Chondrocyte (in vitro differentiated cells): ENCODE results near the gene CWC15. TPM values are rescaled to one million over a fixed set of nuclear protein-coding genes. Genes with fewer than 3 reads are reported as not detected.

Experiments used
- DNase-seq: peaks from one replicate; pipeline ENCODE4 v3.0.0; 2021; ENCODE audit warnings: mixed read lengths, low spot score
- H3K27ac Mint-ChIP-seq: one replicate; pipeline ENCODE4 v1.8.0; 2021; ENCODE audit warnings: mild to moderate bottlenecking, moderate library complexity, mixed read lengths; ENCODE audit not compliant: unreplicated experiment
- H3K27me3 Mint-ChIP-seq: 2 replicates; pipeline ENCODE4 v1.8.0; 2021; ENCODE audit warnings: low read depth, mixed read lengths
- H3K36me3 Mint-ChIP-seq: 2 replicates; pipeline ENCODE4 v1.8.0; 2021; ENCODE audit warnings: low read depth, mixed read lengths
- H3K4me1 Mint-ChIP-seq: 2 replicates; pipeline ENCODE4 v1.8.0; 2021; ENCODE audit warnings: low read depth, mild to moderate bottlenecking, mixed read lengths
- H3K4me3 Mint-ChIP-seq: one replicate; pipeline ENCODE4 v1.8.0; 2021; ENCODE audit warnings: mild to moderate bottlenecking, moderate library complexity, mixed read lengths; ENCODE audit not compliant: unreplicated experiment
- H3K9me3 Mint-ChIP-seq: 2 replicates; pipeline ENCODE4 v1.8.0; 2021; ENCODE audit warnings: low read depth, mixed read lengths
- CTCF ChIP-seq: fragments of 200-600 bp; sonication (generic); IDR thresholded peaks from 2 replicates; pipeline ENCODE4 v1.5.0; 2021; ENCODE audit warnings: antibody characterized with exemption, mild to moderate bottlenecking, moderate library complexity
- total RNA-seq: library from RNA; stranded (reverse); gene quantifications from 3 replicates; pipeline ENCODE4 v1.2.1, GENCODE V29; 2021

Gene CWC15
- total RNA-seq, 1 donor from 2014 or later = 42.0 TPM

GRCh38 chr11:94941131-94941530 lies 32.2 kb downstream of the CWC15 start:
- Mint-ChIP-seq H3K36me3 (no peaks in the 10 kb centered on the region), H3K27ac (no peak overlapping the region), H3K9me3 (no peaks in the 10 kb centered on the region), H3K4me3 (no peak overlapping the region), H3K27me3 (no peaks in the 10 kb centered on the region), H3K4me1 (peaks cover 27% of the 10 kb centered on the region)
- no peak for DNase-seq
- TF ChIP-seq CTCF = no peak

- H3K36me3 Mint-ChIP-seq = no peaks in the 10 kb centered on the region
- no peak overlapping the region for H3K27ac Mint-ChIP-seq
- TF ChIP-seq CTCF = no peak
Observed at GRCh38 chr11:94939346-94939745, 34.0 kb downstream of the CWC15 start.

GRCh38 chr11:94938095-94939055 lies 35.0 kb downstream of the CWC15 start:
- Mint-ChIP-seq H3K36me3 (no peaks in the 10 kb centered on the region), H3K4me3 (peak overlapping the region; percentile 16), H3K4me1 (peaks cover 48% of the 10 kb centered on the region), H3K9me3 (no peaks in the 10 kb centered on the region), H3K27me3 (no peaks in the 10 kb centered on the region), H3K27ac (peak overlapping the region; percentile 89)
- TF ChIP-seq CTCF = no peak
- no peak for DNase-seq

More at GRCh38 chr11:94939346-94939745, 34.0 kb downstream of the CWC15 start:
- H3K27me3 Mint-ChIP-seq = no peaks in the 10 kb centered on the region
- H3K4me3 Mint-ChIP-seq = no peak overlapping the region
- H3K4me1 Mint-ChIP-seq = peaks cover 42% of the 10 kb centered on the region
- DNase-seq = no peak
- H3K9me3 Mint-ChIP-seq = no peaks in the 10 kb centered on the region

- H3K36me3 Mint-ChIP-seq = no peaks in the 10 kb centered on the region
Observed at GRCh38 chr11:94934846-94935245, 38.5 kb downstream of the CWC15 start.

More at GRCh38 chr11:94934846-94935245, 38.5 kb downstream of the CWC15 start:
- Mint-ChIP-seq H3K27ac (peak overlapping the region; percentile 76), H3K27me3 (no peaks in the 10 kb centered on the region), H3K9me3 (no peaks in the 10 kb centered on the region), H3K4me3 (no peak overlapping the region), H3K4me1 (peaks cover 56% of the 10 kb centered on the region)
- no peak for TF ChIP-seq CTCF
- no peak for DNase-seq
